22Rv1 (cell line): ENCODE results near the gene SND1.

Experiments
- H3K27ac ChIP-seq: fragments of 450-650 bp; 2 replicates; pipeline ENCODE4 v1.5.1; 2017
- ZFX ChIP-seq: fragments of 450-650 bp; IDR thresholded peaks from 2 replicates; pipeline ENCODE4 v1.6.1; 2017; ENCODE audit warnings: antibody characterized with exemption, borderline replicate concordance
- TF ChIP-seq, protein P1 (sequence below): fragments of 450-650 bp; IDR thresholded peaks from 2 replicates; pipeline ENCODE4 v1.5.1; 2017; ENCODE audit warnings: mild to moderate bottlenecking

Gene SND1

DNA sequence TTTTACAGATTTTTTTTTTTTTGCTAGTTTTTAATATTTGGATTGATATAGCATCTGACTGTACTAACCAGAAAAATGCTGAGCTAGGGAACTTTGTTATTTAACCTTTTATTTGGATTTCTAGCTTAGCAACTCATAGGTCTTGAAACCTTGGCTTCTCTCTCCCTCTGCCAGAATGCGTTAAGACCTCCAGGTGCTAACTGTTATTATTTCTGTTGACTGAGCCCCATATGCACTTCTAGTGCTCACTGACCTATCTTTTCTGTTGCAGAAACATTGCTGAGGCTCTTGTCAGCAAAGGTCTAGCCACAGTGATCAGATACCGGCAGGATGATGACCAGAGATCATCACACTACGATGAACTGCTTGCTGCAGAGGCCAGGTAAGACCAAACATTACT lies 235.6 kb downstream of the SND1 start:
- no peak for TF ChIP-seq ZFX
- TF ChIP-seq, protein P1, sequence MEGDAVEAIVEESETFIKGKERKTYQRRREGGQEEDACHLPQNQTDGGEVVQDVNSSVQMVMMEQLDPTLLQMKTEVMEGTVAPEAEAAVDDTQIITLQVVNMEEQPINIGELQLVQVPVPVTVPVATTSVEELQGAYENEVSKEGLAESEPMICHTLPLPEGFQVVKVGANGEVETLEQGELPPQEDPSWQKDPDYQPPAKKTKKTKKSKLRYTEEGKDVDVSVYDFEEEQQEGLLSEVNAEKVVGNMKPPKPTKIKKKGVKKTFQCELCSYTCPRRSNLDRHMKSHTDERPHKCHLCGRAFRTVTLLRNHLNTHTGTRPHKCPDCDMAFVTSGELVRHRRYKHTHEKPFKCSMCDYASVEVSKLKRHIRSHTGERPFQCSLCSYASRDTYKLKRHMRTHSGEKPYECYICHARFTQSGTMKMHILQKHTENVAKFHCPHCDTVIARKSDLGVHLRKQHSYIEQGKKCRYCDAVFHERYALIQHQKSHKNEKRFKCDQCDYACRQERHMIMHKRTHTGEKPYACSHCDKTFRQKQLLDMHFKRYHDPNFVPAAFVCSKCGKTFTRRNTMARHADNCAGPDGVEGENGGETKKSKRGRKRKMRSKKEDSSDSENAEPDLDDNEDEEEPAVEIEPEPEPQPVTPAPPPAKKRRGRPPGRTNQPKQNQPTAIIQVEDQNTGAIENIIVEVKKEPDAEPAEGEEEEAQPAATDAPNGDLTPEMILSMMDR, result no peak
- no peak overlapping the region for H3K27ac ChIP-seq

DNA sequence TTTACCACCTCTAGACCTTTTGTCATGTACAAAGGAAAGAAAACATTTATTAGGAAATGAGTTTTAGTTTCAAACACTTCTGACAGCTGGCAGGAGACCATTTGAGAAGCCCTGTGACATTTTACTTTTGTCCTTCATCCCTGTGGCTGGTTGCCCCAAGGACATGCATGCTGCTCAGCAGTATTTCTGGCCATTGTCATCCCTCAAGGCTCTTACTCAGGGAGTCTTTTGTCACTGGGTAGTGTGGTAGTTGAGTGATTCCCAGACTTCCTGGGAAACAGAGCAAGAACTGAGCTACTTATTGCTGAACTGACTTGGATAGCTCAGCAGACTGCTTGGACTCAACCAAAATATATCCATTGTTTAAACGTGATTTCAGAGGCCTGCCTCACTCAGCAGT lies 236.4 kb downstream of the SND1 start:
- no peak overlapping the region for H3K27ac ChIP-seq
- no peak for TF ChIP-seq ZFX
- TF ChIP-seq, protein P1, result no peak

DNA sequence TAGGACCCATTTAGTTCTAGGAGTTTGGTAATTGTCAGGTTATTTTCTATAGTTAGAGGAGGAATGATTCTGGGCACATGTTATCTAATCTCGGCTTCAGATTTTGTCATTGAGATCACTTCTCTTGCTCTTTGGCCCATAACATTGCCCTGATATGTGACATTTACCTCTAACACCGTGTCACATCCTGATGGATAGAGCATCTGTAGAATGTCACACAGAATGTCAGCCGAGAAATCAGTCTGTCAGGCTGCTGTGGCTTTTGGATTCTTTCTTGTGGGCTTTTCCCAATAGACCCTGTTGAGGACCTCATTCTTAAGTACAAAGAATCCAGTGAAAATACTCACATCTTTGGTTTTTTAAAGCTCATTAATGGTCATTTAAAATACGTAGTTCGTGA lies 236.8 kb downstream of the SND1 start:
- no peak for TF ChIP-seq ZFX
- TF ChIP-seq, protein P1, result no peak

DNA sequence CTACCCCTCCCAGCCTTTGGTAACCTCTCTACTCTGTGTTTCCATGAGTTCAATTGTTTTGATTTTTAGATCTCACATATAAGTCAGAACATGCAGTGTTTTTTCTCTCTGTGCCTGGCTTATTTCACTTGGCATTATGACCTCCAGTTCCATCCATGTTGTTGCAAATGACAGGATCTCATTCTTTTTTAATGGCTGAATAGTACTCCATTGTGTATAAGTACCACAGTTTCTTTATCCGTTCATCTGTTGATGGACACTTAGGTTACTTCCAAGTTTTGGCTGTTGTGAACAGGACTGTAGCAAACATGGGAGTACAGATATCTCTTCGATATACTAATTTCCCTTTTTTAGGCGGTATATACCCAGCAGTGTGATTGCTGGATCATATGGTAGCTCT lies 237.7 kb downstream of the SND1 start:
- no peak overlapping the region for H3K27ac ChIP-seq
- TF ChIP-seq, protein P1, result no peak
- no peak for TF ChIP-seq ZFX

More for the DNA sequence above, 236.8 kb downstream of the SND1 start:
- H3K27ac ChIP-seq, result no peak overlapping the region

GRCh38 chr7:127890726-127891125 lies 238.7 kb downstream of the SND1 start:
- no peak overlapping the region for H3K27ac ChIP-seq
- no peak for TF ChIP-seq ZFX
- TF ChIP-seq, protein P1, result no peak

- no peak for TF ChIP-seq ZFX
- TF ChIP-seq, protein P1, result no peak
- no peak overlapping the region for H3K27ac ChIP-seq
Measured at GRCh38 chr7:127891144-127891543, 239.2 kb downstream of the SND1 start.

GRCh38 chr7:127891854-127892438 lies 240.0 kb downstream of the SND1 start:
- no peak for TF ChIP-seq ZFX
- TF ChIP-seq, protein P1, result no peak
- H3K27ac ChIP-seq, result no peak overlapping the region
